ENCODE data around the gene CYP4F3. TPM values are rescaled to one million over a fixed set of nuclear protein-coding genes. Genes with fewer than 3 reads are reported as not detected.

Gene CYP4F3
- total and polyA plus RNA-seq, 2 of the 13 experiments (the other 11 are each of a cell fraction or from before 2014, with no cell fraction given) = 17.8 to 22.8 TPM

DNA sequence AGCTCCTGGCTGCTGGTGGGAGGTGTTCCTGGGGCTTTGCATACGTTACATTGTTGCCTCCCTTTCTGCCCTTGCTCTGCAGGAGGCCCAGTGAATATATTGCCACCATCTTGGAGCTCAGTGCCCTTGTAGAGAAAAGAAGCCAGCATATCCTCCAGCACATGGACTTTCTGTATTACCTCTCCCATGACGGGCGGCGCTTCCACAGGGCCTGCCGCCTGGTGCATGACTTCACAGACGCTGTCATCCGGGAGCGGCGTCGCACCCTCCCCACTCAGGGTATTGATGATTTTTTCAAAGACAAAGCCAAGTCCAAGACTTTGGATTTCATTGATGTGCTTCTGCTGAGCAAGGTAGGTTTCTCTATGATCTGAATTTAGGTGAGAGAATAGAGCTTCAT is 42.7 kb downstream of the CYP4F3 start:
- ChIA-PET POLR2A (interaction anchor here (2.5 kb wide), 1 partner anchor 11 kb away, joined by 12 read pairs; the partner anchor contains the start of gene CYP4F12), CTCF (ENCODE audit: low intra/inter-chr PET ratio, low total read pairs) (no interaction called here)
- Histone ChIP-seq H3K9ac (ENCODE audit: insufficient read depth, low read depth, low read length) (no peak overlapping the region), H3K4me3 (replicated peaks in 1 of 3; ENCODE audit: insufficient read depth in 1 of 3, low read depth in 2 of 3, low read length in 3 of 3) (no peak overlapping the region), H3K9me3 (ENCODE audit: low read length) (no peaks in the 10 kb centered on the region), H3K27ac (ENCODE audit: extremely low read length, insufficient read depth, low read length) (no peak overlapping the region), H3K27me3 (ENCODE audit: control insufficient read depth in 1 of 2, insufficient read depth in 2 of 2, low read length in 2 of 2) (no peaks in the 10 kb centered on the region), H3K36me3 (replicated peaks in 1 of 2; ENCODE audit: control insufficient read depth in 1 of 2, insufficient read depth in 2 of 2, low read length in 2 of 2) (peaks cover 6 to 36% of the 10 kb centered on the region in 2 experiments), H2AFZ (ENCODE audit: low read length) (no peak overlapping the region), H3K79me2 (ENCODE audit: insufficient read depth, low read length) (no peaks in the 10 kb centered on the region), H4K20me1 (ENCODE audit: insufficient read depth, low read length) (no peaks in the 10 kb centered on the region), H3K4me1 (ENCODE audit: insufficient read depth, low read length) (peaks cover 40% of the 10 kb centered on the region), H3K4me2 (ENCODE audit: low read depth, low read length) (no peak overlapping the region)
- DNase-seq (ENCODE audit: low spot score) (no peak), ATAC-seq (no peak), FAIRE-seq (no peak)
- BruUV-seq (replicated peaks) = no TSS peak
- TF ChIP-seq NR1H2 (CRISPR knock-in tag; IDR thresholded peaks at IDR 0.05; ENCODE audit: borderline replicate concordance, low read depth) = no peak
- TF ChIP-seq, protein P1, sequence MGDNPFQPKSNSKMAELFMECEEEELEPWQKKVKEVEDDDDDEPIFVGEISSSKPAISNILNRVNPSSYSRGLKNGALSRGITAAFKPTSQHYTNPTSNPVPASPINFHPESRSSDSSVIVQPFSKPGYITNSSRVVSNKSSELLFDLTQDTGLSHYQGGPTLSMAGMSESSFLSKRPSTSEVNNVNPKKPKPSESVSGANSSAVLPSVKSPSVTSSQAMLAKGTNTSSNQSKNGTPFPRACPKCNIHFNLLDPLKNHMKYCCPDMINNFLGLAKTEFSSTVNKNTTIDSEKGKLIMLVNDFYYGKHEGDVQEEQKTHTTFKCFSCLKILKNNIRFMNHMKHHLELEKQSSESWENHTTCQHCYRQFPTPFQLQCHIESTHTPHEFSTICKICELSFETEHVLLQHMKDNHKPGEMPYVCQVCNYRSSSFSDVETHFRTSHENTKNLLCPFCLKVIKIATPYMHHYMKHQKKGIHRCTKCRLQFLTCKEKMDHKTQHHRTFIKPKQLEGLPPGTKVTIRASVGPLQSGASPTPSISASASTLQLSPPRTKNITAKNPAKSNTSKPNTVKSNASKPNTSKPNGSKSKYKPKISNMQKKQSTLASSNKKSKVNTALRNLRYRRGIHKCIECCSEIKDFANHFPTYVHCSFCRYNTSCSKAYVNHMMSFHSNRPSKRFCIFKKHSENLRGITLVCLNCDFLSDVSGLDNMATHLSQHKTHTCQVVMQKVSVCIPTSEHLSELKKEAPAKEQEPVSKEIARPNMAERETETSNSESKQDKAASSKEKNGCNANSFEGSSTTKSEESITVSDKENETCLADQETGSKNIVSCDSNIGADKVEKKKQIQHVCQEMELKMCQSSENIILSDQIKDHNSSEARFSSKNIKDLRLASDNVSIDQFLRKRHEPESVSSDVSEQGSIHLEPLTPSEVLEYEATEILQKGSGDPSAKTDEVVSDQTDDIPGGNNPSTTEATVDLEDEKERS (CRISPR knock-in tag; IDR thresholded peaks at IDR 0.05) = no peak
- intact Hi-C loops (cut with micrococcal nuclease; ENCODE audit: unreplicated experiment) (no loop called here), in situ Hi-C loops (cut with HindIII; ENCODE audit: extremely low pct_ligation_motif_present, low pct_unique_long_range_greater_than_20kb) (no loop called here)
- WGBS (ENCODE audit: low lambda C conversion rate) = 98% methylated on average over 10 of the region's 10 CpGs

- BruUV-seq (replicated peaks) = no TSS peak
- no peaks in the 10 kb centered on the region for H4K20me1 ChIP-seq (ENCODE audit: insufficient read depth, low read length)
- no peak for ATAC-seq
- intact Hi-C loops (cut with micrococcal nuclease; ENCODE audit: unreplicated experiment) = no loop called here
- H2AFZ ChIP-seq (ENCODE audit: low read length) = no peak overlapping the region
- H3K4me1 ChIP-seq (ENCODE audit: insufficient read depth, low read length) = peaks cover 25% of the 10 kb centered on the region
- H3K9ac ChIP-seq (ENCODE audit: insufficient read depth, low read depth, low read length) = no peak overlapping the region
- DNase-seq (ENCODE audit: low spot score) = no peak
- H3K9me3 ChIP-seq (ENCODE audit: low read length) = no peaks in the 10 kb centered on the region
- H3K79me2 ChIP-seq (ENCODE audit: insufficient read depth, low read length) = no peaks in the 10 kb centered on the region
- ChIA-PET CTCF (ENCODE audit: low intra/inter-chr PET ratio, low total read pairs) (no interaction called here), POLR2A (no interaction called here)
- no peaks in the 10 kb centered on the region for H3K27me3 ChIP-seq (ENCODE audit: control insufficient read depth in 1 of 2, insufficient read depth in 2 of 2, low read length in 2 of 2)
- H3K4me3 ChIP-seq (replicated peaks in 1 of 3; ENCODE audit: insufficient read depth in 1 of 3, low read depth in 2 of 3, low read length in 3 of 3) = no peak overlapping the region
- in situ Hi-C loops (cut with HindIII; ENCODE audit: extremely low pct_ligation_motif_present, low pct_unique_long_range_greater_than_20kb) = no loop called here
- TF ChIP-seq XBP1 (CRISPR knock-in tag; IDR thresholded peaks at IDR 0.05) = no peak
- TF ChIP-seq REST (IDR thresholded peaks at IDR 0.05; ENCODE audit: borderline replicate concordance in 1 of 2, low read depth in 1 of 2, low read length in 2 of 2) = peak; percentile 80 to 94
- TF ChIP-seq ZNF10 (CRISPR knock-in tag; IDR thresholded peaks at IDR 0.05; ENCODE audit: borderline replicate concordance, low read depth) = no peak
- peak; percentile 93 for TF ChIP-seq MIER2 (CRISPR knock-in tag; IDR thresholded peaks at IDR 0.05)
- TF ChIP-seq HNRNPH1 (optimal IDR thresholded peaks at IDR 0.05; ENCODE audit: low read depth, low read length) = no peak
- no peak for TF ChIP-seq TEAD2 (CRISPR knock-in tag; IDR thresholded peaks at IDR 0.05)
- TF ChIP-seq RAD51 (IDR thresholded peaks at IDR 0.05; ENCODE audit: borderline replicate concordance) = no peak
- TF ChIP-seq SUZ12 (IDR thresholded peaks at IDR 0.05; ENCODE audit: low read depth, low read length) = no peak
- no peak for TF ChIP-seq FOXA1 (IDR thresholded peaks at IDR 0.05)
- no peak for TF ChIP-seq FOXA1 (CRISPR knock-in tag; IDR thresholded peaks at IDR 0.05)
- peak; percentile 27; the same call in 1 of the 2 replicates for TF ChIP-seq SALL1 (CRISPR knock-in tag; IDR thresholded peaks at IDR 0.05)
- peaks cover 4 to 37% of the 10 kb centered on the region in 2 experiments; a peak in 4 of 5 replicates for H3K36me3 ChIP-seq (replicated peaks in 1 of 2; ENCODE audit: control insufficient read depth in 1 of 2, insufficient read depth in 2 of 2, low read length in 2 of 2)
- 83% methylated on average over 6 of the region's 9 CpGs for WGBS (ENCODE audit: low lambda C conversion rate)
- no peak overlapping the region for H3K4me2 ChIP-seq (ENCODE audit: low read depth, low read length)
- no peak overlapping the region for H3K27ac ChIP-seq (ENCODE audit: extremely low read length, insufficient read depth, low read length)
- FAIRE-seq = no peak
Observed at GRCh38 chr19:15684828-15685227, 44.1 kb downstream of the CYP4F3 start.

All from HepG2 (cell line).